ENCODE measurements around the gene GRM1. TPM values are rescaled to one million over a fixed set of nuclear protein-coding genes. Genes with fewer than 3 reads are reported as not detected.

Gene GRM1
- total RNA-seq, 4 donors from 2014 or later: not detected

GRCh38 chr6:146354451-146354850, 325.6 kb downstream of the GRM1 start:
- Histone ChIP-seq H3K27ac (no peak overlapping the region), H3K36me3 (no peaks in the 10 kb centered on the region), H3K4me1 (peaks cover 0 to 15% (median 8%) of the 10 kb centered on the region in 3 donors), H3K9me3 (no peaks in the 10 kb centered on the region), H3K27me3 (no peaks in the 10 kb centered on the region), H3K4me3 (no peak overlapping the region)
- 60 to 79% methylated on average over 3 of the region's 3 CpGs for WGBS, 2 donors
- intact Hi-C loops (cut with DNase I): no loop called here
- no peak for TF ChIP-seq CTCF (IDR thresholded peaks at IDR 0.05)
- DNase-seq: no peak

GRCh38 chr6:146355521-146356100, 326.7 kb downstream of the GRM1 start:
- peaks cover 0 to 15% (median 8%) of the 10 kb centered on the region in 3 donors for H3K4me1 ChIP-seq
- no peak overlapping the region for H3K27ac ChIP-seq
- no peak for TF ChIP-seq CTCF (IDR thresholded peaks at IDR 0.05)
- TF ChIP-seq POLR2A (IDR thresholded peaks at IDR 0.05): no peak
- no peaks in the 10 kb centered on the region for H3K9me3 ChIP-seq
- DNase-seq: no peak
- WGBS, 2 donors: 10 to 29% methylated on average over 4 of the region's 4 CpGs
- H3K4me3 ChIP-seq: no peak overlapping the region
- no peaks in the 10 kb centered on the region for H3K27me3 ChIP-seq
- H3K36me3 ChIP-seq: no peaks in the 10 kb centered on the region
- intact Hi-C loops (cut with DNase I): no loop called here

GRCh38 chr6:146357578-146358430, 328.9 kb downstream of the GRM1 start:
- Histone ChIP-seq H3K36me3 (no peaks in the 10 kb centered on the region), H3K4me3 (peak overlapping the region in 1 of 4 donors; percentile 30), H3K4me1 (peaks cover 0 to 15% (median 8%) of the 10 kb centered on the region in 3 donors), H3K27me3 (no peaks in the 10 kb centered on the region), H3K27ac (no peak overlapping the region), H3K9me3 (no peaks in the 10 kb centered on the region)
- intact Hi-C loops (cut with DNase I): no loop called here
- no peak for DNase-seq
- TF ChIP-seq POLR2A (IDR thresholded peaks at IDR 0.05) (no peak), CTCF (IDR thresholded peaks at IDR 0.05) (no peak)
- WGBS, 2 donors: 26 to 45% methylated on average over 8 of the region's 8 CpGs

- intact Hi-C loops (cut with DNase I): no loop called here
- Histone ChIP-seq H3K4me1 (peaks cover 0 to 15% (median 8%) of the 10 kb centered on the region in 3 donors), H3K4me3 (no peak overlapping the region), H3K27me3 (no peaks in the 10 kb centered on the region), H3K9me3 (no peaks in the 10 kb centered on the region), H3K27ac (no peak overlapping the region), H3K36me3 (no peaks in the 10 kb centered on the region)
- TF ChIP-seq POLR2A (IDR thresholded peaks at IDR 0.05) (no peak), CTCF (IDR thresholded peaks at IDR 0.05) (no peak)
- no peak for DNase-seq
- 40 to 50% methylated on average over 1 to 3 of the region's 3 CpGs for WGBS, 2 donors
Observed at GRCh38 chr6:146358431-146359046, 329.7 kb downstream of the GRM1 start.

- no peaks in the 10 kb centered on the region for H3K27me3 ChIP-seq
- no peak for DNase-seq
- no peaks in the 10 kb centered on the region for H3K9me3 ChIP-seq
- no peaks in the 10 kb centered on the region for H3K36me3 ChIP-seq
- intact Hi-C loops (cut with DNase I): no loop called here
- H3K4me3 ChIP-seq: no peak overlapping the region
- no peak for TF ChIP-seq CTCF (IDR thresholded peaks at IDR 0.05)
- no peak for TF ChIP-seq POLR2A (IDR thresholded peaks at IDR 0.05)
- no peak overlapping the region for H3K27ac ChIP-seq
- peaks cover 0 to 15% (median 8%) of the 10 kb centered on the region in 3 donors for H3K4me1 ChIP-seq
Observed at GRCh38 chr6:146359131-146359530, 330.3 kb downstream of the GRM1 start.

Data from esophagus squamous epithelium (tissue), 5 donors.